ENCODE results near the gene GRIK3. TPM values are rescaled to one million over a fixed set of nuclear protein-coding genes. Genes with fewer than 3 reads are reported as not detected.

GRIK3 gene
- total RNA-seq, 1 donor, result under 0.01 TPM

DNA sequence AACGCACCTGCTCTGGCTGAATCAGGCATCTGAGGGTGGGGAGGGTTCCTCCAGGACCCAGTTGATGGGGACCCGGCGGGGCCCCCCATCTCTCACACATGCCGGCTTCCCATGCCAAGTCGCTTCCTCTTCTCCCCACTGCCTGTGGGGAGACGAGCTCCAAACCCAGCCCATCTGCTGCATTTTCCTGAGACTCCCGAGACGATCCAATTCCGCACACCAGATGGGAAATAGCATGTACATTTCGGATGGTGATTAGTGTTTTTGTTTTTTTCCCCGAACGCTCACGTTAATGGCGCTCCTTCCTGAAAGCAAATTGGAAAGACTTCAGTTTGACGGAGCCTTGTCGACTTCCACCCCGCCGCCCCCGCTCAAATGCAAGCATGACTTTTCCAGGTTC is 13.2 kb upstream of the GRIK3 start:
- no peak for DNase-seq (ENCODE audit: low read depth in 2 of 3, low spot score in 2 of 3)

DNA sequence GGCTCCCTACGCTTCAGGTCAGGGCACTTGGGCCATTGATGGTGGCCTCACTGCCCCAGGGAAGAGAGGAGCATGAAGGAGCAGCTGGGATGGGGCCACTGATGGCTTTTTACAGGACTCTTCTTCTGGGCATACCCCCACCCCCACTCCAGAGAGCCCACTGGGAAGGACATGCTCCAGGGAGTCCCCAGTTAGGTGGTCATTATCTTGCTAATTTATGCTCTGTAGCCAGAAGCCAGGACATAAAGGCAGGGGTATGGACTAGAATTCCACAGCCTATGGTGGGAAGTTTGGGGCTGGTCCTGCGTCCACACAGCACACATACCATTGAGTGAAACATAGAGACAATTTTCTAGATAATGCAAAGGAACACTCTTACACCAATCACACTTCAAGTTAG is 8.8 kb upstream of the GRIK3 start:
- no peak for DNase-seq (ENCODE audit: low read depth in 2 of 3, low spot score in 2 of 3)

DNA sequence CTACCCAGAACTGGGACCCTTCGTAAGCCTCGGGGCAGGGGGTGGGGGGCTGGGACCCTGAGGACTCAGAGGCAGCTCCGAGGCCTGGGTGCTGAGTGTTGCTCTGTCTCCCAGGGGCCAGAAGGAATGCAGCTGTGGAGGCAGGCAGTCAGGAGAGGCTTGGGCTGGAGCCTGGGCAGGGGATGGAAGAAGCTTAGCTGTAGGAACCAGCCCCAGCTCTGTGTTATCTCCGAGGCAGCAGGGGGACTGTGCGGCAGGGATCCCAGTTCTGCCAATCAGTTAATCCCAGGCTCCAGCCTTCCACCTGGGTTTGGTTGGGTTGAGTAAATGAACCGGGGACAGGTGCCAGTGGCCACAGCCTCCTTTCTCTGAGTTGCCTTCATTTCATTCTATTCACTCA is 8.2 kb upstream of the GRIK3 start:
- no peak for DNase-seq (ENCODE audit: low read depth in 2 of 3, low spot score in 2 of 3)

DNA sequence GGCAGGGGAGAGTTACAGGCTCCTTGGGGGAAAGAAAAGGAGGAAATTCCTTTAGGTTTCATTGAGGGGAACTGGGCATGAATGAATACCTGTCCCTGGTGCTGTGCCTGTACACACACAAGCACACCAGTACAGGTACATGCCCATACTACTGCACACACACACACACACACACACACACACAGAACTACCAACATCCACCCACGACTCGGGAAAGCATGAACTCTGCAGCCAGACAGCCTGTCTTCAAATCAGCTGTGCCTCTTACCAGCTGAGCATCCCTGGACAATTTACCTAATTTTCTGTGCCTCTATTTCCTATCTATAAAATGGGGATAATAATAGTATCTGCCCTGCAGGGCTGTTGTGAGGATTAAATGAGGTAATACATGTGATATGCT is 7.2 kb upstream of the GRIK3 start:
- no peak for DNase-seq (ENCODE audit: low read depth in 2 of 3, low spot score in 2 of 3)

DNA sequence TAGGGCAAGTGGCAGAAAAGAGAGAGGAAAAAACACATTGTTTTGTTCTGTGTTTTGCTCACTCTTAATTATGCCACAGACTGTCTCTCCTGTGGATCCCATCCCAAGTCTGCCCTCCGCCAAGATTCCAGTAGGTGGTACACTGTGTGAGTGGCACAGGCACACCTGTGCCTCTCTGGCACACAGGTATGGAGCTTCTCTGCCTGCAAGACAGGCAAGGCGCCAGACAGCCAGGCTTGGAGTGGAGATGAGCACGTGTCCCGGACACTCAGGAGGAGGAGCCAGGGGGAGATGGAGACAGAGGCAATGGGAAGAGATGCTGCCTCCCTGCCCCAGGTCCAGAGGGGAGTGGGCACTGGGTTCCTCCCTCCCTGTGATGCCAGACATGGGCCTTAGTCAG is 6.5 kb upstream of the GRIK3 start:
- DNase-seq (ENCODE audit: low read depth in 2 of 3, low spot score in 2 of 3), result no peak

DNA sequence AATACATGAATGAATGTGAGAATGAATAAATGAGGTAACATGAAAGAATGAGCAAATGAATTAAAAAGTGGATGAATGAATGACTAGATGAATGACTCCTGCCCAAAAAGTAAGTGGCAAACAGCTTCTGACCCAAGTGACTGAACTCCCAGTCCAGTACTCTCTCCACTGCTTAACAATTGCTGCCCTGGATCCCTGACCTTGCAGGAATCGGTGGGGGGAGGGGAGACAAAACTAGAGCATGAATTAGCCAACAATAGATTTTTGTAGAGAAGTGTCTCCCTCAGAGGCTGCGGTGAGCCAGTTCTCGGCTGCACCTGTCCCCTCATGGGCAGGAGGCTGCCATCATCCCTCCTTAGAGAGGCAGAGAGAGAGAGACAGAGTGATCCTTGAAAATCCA is 5.9 kb upstream of the GRIK3 start:
- DNase-seq (ENCODE audit: low read depth in 2 of 3, low spot score in 2 of 3), result no peak

DNA sequence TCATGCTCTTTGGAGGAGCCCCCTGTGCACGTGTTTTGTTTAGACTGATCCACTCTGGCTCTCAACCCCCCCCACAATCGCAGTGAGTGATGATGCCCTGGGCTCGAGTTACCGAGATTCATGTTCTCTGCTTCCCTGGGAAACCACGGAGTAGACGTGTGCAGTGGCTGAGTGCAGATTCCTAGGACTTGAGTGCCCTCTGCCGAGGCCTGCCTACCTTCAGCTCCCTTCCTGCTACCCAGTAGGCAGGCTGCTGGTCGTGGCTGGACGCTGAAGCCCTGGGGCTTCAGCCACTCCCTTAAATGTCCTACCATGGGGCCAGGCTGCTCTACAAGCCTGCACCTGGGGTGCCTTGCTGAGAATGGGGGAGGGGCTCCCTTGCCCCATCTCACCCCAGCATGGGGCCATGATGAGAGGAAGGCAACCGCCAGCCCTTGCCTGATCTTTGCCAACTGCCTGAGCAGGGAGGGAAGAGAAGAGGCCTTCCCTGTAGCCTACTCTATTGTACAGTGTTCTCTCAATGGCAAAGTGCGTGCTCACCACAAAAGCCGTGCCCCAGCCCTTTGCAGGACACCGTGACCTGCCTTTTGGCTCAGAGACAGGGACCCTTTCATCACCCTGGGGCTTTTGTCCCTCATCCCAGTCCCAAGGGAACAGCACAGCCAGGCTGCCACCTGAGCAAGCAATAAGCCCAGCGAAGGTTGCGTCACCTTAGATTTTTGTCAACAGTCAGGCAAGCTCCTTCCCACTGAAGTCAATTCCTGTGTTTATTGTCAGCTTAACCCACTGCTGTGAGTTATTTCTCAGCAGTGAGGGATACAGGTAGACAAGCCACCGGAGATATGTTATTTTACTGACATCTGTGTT is 4.1 kb upstream of the GRIK3 start:
- DNase-seq (ENCODE audit: low read depth in 2 of 3, low spot score in 2 of 3), result no peak

DNA sequence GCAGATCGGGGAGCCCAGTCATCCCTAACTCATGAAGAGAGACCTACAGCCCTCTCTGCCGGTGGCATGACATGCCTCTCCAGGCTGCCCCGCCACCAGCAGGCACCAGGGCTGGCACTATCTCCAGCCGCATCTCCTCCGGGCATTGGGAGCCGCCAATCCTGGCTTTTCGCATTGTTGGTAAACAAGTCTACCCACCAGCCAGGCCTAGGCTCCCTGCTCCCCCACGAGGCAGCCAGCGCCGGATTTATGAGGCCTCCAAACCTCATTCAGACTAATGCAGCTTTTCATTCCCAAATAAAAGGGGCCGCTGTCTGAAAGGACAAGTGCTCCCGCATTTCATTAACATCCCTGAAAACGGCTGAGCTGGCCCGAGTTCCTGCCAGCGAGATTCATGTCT is 3.4 kb upstream of the GRIK3 start:
- DNase-seq (ENCODE audit: low read depth in 2 of 3, low spot score in 2 of 3), result no peak

DNA sequence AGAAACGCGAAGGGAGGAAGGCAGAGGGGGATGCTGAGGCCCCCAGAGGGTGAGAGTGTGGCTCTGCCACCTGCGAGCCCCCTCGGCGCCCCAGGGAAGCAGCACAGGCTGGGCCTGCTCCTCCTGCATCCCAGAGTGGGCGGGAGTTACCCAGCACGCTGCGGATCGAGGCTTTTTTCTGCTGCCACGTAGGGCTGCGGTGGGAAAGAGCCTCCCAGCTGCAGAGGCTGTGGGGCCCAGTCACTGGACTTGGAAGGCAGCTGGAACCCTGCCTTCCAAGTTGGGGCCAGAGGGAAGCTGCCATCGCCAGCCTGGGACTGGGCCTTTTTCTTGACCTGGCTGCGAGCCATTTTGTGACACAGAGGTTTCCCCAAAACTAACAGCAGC is 2.3 kb upstream of the GRIK3 start:
- no peak for DNase-seq (ENCODE audit: low read depth in 2 of 3, low spot score in 2 of 3)

DNA sequence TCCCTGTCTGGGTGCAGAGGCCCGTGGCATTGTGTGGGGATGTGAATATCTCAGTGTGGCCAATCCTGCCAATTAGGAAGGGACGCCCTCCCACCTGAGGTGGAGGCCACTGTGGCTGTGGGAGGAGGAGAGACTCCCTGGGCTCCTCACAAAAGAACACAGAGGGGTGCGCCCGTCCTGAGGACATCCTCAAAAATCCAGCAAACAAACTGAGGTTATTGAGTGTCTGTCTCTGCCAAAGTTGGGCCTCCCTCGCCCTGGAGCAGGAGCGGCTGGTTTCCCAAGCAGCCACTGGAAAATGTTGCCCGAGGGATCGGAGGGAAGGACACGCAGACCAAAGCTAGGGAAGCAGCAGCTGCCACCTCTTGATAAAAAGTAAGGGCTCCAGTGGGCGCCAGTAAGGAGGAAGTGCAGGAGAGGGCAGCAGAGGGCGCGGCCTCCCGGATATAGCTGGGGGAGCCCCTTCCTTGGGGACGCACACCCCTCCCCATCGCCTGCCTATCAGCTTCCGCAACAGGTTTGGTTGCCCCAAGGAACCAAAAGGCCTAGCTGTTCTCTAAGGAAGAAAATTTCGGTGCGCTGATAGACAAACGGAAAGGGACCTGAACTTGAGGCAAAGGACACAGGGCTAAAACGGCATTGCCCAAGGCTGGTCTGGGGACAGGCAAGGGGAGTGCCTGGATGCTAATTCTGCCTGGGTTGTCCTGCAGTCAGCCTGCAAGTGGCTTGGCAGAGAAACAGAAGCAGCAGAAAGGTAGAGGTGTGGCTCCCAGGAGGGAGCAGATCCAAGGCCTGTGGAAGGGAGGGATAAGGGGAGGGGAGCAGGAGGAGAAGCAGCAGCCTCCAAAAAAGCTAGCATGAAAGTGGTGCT is 1.7 kb upstream of the GRIK3 start:
- peak in 2 of 3 donors; percentile 61 to 67 for DNase-seq (ENCODE audit: low read depth in 2 of 3, low spot score in 2 of 3)

DNA sequence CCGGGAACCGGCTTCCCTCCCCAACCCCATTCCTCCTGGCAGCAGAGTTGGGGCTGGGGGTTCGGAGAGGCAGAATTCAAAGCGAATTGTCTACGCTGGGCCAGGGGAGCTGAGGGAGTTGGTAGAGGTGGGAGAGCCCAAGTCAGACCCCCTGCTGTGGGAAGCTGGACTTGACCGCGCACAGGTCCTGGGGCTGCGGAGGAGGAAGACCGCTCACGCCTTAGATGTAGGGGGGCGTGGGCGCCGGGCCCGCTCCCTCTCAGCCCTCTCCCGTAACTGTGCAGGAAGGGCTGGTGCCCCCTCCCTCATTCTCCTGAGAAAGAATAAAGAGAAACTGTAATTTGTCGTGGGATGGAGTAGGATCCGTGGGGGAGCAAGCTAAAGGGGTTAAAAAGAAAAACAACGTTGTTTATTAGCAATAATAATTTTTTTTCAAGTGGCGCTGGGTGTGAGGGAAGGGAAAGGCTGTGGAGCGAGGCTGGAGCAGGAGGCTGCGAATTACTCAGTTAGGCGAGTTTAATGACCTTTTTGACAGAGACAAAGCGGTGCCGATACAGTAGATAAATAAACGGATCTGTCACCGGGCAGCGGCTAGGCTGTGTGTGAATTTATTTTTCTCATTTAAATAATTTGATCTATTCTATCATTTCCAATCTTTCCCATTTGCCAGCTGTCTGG is 838 bp upstream of the GRIK3 start:
- no peak for DNase-seq (ENCODE audit: low read depth in 2 of 3, low spot score in 2 of 3)

DNA sequence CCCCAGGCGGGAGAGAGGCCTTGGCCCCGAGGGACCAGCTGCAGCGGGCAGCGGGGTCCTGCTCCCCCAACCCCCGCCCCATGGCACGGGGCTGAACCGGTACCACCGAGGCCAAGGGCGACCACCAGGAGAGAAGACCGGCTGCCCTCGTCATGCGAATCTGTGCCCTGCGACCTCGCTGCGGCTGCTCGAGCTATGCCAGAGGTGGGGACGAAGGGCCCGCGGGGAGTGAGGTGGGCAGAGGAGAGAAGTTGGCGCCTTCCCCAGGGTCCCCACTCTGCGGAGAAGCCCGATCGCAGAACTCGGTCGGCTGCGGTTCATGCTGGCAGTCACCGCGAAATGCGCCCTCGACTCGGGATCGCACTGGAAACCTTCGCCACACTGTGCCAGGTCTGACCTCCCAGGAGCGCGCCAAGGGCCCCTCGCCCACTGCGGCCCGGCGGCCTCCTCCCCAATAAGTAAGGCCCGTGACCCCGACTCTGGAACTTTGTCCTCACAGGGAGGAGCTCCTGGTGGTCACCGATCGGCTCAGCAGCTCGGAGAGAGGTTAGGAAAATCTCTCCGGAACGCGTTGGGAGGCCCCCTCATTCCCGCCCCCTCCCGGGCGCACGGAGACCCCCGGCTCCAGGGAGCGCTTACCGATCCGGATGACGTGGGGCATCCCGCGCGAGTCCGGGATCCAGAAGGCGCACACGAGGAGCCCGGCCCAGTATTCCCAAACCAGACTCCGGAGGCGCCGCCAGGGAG is 787 bp downstream of the GRIK3 start:
- no peak for DNase-seq (ENCODE audit: low read depth in 2 of 3, low spot score in 2 of 3)

DNA sequence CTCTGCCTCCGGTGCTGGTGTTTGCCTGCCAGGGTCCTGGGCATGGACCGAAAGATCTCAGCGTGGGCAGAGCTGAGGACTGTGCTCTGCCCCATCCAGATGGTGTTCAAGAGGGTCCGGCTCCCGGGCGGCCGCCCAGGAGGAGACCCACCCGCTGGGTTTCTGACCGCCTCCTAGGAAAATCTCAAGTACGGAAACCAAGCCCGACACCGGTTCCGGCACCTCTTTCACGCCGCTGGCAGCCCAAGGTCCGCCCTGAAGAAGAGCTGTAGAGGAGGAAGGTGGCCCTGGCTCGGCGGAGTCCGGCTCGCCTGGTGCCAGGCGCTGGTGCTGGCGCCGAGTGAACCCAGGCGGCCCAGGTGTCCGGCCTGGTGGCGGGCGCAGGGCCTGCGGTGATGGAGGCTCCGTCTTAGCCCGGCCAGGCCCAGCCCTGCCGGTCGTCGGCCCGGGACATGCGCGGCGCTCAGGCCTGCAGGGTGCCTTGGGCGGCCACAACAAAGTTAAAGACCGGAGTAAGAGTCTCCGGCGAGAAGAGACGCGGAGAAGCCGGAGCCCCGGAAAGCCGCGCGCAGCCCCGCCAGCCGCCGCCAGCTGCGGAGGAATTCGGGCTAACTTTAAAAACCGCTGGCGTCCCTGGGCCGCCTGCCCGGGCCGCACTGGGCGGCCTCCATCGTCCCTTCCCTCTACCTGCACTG is 1.5 kb downstream of the GRIK3 start:
- DNase-seq (ENCODE audit: low read depth in 2 of 3, low spot score in 2 of 3), result no peak

DNA sequence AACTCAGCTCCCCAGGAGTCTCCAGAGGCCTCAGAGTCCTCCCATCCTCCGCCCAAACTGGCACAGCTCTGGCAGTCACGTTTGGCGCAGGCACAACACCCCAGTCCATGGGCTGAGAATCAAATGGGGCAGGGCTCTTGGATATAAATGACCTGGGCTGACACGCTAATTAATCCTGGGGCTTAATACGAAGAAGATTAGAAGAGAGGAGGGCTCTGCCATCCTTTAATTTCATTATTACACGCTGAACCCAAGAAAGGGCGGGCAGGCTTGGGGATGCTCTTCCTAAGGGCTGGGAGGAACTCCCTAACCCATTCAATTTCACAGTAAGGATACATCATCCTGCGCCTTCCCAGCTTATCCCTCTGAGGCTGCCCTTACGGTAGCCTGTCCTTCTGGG is 2.4 kb downstream of the GRIK3 start:
- no peak for DNase-seq (ENCODE audit: low read depth in 2 of 3, low spot score in 2 of 3)

DNA sequence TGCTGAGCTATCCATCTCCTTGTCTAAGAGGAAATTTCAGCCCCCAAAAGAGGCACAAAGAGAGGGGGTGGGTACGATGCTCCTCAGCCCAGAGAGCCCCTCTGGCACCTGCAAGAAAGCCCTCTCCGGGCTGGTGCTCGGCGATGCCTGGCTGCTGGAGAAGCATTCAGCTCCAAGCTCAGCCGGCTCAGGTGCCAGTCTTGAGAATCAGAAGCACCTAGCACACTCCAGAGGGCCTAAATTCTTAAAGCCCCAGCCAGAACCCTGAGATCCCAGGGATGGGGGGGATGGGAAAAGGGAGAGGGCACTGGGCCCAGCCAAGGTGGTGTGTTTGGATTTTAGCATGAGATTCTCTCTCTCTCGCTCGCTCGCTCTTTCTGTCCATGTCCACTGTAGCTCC is 2.9 kb downstream of the GRIK3 start:
- no peak for DNase-seq (ENCODE audit: low read depth in 2 of 3, low spot score in 2 of 3)

DNA sequence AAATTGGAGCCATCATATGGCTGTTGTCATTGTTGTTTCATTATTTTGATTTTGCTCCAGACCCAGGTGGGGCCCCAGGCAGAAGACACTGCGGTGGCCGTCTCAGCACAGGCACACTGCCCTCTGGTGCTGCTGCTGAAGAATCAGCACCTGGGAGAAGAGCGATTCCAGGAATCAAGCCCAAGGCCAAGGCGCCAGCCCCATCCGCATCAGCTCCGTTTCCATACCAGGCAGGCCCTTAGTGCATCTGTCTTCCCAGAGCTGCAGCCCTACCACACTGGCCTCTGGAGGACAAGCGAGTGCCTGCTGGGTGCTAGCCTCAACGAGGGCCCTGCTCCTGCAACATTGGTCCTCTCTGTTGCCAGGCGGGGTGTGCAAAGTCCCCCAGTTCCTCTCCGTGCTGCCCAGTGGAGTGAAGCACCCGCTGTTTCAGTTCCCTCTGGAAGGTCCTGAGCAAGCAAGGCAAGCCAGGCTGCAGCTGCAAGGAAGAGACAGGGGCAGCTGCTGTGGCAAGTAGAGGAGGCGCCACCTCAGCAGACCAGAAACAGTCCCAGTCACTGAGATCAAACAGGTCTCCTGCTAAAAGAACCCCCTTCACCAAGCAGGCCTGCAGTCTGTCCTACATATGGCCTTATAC is 5.2 kb downstream of the GRIK3 start:
- no peak for DNase-seq (ENCODE audit: low read depth in 2 of 3, low spot score in 2 of 3)

DNA sequence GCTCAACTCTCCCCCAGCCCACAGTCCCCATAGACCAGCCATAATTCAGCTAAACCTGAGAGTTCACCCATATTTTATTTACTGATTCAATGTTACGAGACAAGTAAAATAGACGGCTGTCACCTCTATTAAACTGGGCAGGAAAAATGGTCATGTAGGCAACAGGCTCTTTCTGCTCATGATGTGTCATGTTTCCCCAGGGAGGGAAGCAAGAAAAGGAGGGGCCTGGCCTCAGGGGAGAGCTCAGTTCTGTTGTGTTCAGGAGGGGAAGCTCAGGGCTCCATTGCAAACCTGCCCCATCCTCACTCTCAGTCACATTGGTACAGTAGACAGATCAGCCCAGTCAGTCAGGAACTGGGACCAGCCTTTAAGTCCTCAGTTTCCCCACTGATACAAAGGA is 12.8 kb downstream of the GRIK3 start:
- no peak for DNase-seq (ENCODE audit: low read depth in 2 of 3, low spot score in 2 of 3)

DNA sequence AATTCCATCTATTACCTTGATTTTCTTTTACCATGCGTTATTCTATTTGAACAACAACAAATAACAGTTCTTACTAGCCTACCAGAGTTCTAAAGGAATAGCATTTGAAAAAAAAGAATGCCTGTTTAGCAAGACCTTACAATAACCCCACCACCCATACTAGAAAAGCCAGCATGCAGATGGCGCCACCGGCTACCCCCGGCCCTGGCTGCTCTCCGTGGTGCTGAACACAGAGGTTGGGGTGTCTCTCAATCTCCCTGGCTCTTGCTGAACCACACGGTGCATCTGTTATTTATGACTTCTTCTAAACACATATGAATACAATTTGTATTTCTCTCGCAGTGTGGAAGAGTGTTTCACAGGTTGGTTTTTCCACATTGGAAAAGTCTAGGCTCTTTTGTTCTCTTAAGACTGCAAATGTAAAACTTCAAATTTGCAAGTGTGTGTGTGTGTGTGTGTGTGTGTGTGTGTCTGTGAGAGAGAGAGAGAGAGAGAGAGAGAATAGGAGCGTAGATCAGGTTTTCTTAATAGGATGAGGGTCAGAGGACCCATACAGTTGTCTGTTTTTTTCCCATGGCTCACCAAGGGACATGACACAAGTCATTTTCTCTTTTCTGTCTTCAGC is 13.6 kb downstream of the GRIK3 start:
- peak in 2 of 3 donors; percentile 20 to 57 for DNase-seq (ENCODE audit: low read depth in 2 of 3, low spot score in 2 of 3)

DNA sequence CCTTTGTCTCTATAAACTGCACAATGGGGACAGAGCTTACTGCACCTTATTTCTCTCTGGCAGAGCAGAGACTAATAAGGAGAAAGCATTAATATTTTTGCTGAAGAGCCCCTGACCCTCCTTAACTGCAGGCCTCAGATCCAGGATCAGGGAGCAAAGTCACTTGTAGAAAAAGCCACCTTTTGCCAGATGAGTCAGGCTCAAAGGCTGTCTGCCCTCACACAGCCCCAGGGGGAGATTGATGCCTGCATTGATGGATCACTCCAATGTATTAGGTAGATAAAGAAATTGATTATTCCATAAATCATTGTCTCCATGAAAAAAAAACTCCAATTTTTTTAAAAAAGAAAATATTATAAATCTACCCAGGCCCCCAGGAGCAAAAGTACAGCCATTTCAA is 15.8 kb downstream of the GRIK3 start:
- DNase-seq (ENCODE audit: low read depth in 2 of 3, low spot score in 2 of 3), result no peak

All from hematopoietic multipotent progenitor cell (in vitro differentiated cells).